GM15510 (cell line): ENCODE results near the gene KDM2A.
A peak's percentile ranks its signal among the peaks of the same experiment; 100 is the strongest.

Experiments used
- POLR2A ChIP-seq: IDR thresholded peaks from 3 replicates; pipeline ENCODE4 v1.6.1; 2011; ENCODE audit warnings: borderline replicate concordance; ENCODE audit not compliant: insufficient read length; ENCODE audit errors: extremely low read depth

The KDM2A gene

DNA sequence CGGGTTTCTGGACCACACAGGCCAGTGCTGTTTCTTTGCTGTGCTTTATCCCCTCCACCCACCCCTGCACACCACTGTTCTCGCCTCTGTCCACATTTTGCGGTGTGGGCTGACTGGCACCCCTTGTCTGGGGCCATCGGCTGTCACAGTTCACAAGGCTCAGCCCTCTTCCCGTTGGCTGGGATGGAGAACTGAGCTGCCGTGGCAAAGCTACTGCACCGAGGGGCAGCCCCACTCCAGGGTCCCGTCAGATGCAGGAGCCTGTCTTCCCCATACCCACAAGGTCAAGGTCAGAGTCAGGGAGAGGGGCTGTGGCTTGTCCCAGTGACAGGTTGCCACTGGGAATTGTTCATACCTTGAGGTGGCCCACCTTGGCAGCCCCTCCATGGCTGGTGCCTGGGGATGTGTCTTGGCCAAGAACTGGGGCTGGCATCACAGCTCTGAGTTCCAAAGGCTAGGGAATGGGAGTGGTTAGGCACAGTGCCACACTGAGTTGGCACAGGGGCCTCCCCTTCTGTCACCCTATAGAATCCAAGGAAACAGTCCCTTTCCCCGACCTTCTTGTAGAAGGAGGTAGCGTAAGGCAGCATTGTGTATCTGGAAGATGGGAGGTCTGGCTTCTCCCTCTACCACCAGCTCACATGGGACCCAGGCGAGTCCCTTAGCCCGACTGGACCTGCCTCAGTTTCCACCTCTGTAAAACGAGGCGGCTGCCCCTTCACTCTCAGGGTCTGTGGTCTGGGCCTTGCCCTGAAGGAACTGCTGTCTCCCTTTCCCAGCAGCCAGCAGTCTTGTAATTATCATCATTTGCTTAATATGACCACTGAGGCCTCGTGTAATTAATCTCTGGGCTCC is 150.6 kb downstream of the KDM2A start:
- no peak for TF ChIP-seq POLR2A

DNA sequence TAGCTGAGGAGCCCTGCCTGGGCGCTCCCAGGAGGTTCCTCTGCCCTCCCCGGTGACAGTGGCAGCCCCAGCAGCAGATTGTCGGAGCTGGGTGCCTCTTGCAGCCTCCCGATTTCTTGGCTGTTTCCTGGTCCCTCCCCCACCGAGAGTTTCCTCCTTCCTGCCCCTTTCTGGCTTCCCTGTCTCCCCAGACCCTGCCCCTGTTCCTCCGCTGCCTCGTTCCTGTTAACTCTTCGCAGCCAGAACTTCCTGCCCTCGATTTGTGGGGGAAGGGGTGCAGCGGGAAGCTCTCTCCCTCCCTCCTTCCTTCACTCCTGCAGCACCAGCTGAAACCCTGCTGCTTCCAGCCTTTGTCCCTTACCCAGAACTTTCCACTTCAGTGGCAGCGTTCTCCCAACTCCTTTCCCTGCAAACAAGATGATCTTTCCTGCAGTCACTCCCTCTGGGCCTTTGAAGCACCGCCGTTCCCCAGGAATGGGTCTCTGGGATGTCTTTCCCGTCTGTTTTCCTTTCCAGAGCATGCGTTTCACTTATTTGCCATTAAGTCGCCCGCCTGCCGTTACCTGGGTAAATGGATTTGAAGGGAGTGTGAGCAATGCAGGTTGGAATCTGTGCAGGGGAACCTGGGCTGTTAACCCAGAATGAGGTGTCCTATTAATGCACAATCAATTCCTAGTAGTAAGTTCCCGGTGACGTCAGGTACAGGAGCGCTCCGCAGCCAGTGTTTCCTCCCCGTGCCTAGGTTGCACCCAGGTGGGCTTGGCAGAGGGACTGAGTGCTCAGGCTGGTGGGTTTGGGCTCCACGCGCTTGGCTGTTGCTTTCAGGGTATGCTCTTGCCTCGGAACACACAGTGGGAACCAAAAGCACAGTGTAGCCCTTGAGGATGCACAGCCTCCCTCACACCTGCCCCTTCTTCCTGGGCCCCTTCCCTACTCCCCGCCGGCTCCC is 151.5 kb downstream of the KDM2A start:
- TF ChIP-seq POLR2A, result no peak

DNA sequence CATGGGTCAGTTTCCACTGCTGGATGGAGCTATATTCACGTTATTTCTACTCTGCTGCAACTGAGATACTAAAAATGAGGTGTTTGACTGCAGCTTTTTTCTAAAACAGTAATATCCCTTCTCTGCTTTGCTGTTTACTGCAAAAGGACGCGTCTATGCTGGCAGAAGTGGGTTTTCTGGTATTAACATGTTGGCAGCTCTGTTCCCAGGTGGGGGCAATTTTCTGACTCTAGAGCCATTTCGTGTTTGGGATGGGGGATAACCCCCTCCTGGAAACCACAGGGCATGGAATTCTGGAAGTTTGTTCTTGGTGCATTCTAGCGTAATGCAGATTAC is 152.1 kb downstream of the KDM2A start:
- no peak for TF ChIP-seq POLR2A

DNA sequence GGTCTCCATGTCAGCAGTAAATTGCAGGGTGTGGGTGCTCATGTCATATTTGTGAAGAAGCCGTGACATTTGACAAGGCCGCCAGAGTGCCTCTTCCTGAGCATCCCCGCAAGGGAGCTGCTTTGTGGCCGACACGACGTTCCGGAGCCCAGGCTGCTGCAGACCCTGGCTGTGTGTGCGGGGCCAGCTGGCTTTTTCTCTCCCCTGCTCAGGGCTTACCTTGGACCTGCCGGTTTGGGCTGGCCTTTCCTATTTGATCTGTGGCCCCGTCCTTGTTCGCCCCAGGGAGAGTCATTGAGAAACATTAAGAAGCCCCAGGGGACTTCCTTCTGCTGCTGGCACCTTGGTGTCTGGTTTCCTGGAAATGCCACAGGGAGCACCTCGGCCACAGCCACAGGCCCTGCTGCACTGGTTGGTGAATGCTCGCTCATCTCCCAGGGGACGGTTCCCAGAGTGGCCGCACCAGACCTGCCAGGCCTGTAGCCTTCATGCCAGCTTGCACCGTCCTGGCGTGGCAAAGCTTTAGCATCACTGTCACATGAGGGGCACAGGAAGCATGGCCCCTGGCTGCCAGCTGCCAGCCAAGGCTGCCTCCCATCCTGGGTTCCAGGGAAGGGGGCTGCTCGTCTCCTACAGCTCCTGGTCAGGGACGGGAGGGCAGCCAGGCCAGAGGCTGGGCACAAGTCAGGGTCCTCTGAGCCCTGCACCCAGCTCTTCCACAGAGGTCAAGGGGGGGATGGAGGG is 152.7 kb downstream of the KDM2A start:
- no peak for TF ChIP-seq POLR2A

DNA sequence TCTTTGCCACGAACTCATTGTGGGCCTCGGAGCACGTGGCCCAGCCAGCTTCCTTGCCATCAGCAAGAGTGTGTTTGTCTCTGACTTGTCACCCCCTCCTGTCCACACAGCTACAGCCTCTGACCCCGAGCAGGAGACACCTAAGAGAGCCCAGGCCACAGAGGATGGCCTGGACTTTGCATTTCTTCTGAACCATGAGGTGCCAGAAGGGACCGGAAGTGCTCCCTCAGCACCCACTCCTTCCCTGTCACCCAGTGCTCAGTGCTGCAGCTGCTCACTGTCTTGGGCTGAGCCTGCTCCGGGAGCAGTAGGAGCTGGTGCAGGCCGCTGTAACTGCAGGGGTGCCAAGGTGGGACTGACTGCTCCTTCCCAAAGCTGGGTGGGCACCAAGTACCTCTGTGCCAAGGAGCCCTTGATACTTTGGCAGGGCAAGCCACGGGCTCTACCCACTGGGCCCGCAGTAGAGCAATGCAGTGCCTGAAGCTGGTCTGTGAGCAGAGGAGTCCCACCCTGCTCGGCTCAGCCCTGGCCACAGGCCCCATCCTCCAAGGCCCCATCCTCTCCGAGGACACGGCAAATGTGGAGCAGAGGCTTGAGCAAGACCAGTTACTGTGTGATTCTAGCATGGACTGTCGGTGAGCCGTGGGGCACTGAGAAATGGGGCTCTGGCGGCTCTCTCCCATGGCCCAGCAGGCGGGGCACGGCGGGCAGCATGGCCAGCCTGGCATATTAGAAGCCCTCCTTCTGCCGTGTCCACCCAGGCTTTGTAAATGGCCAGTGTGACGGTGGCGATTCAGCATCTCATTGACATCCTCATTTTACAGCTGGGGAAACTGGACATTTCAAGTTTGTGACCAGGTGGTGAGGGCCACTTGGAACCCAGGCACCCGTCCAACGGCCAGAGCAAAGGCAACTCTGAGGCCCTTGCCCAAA is 153.5 kb downstream of the KDM2A start:
- TF ChIP-seq POLR2A, result peak; percentile 5

DNA sequence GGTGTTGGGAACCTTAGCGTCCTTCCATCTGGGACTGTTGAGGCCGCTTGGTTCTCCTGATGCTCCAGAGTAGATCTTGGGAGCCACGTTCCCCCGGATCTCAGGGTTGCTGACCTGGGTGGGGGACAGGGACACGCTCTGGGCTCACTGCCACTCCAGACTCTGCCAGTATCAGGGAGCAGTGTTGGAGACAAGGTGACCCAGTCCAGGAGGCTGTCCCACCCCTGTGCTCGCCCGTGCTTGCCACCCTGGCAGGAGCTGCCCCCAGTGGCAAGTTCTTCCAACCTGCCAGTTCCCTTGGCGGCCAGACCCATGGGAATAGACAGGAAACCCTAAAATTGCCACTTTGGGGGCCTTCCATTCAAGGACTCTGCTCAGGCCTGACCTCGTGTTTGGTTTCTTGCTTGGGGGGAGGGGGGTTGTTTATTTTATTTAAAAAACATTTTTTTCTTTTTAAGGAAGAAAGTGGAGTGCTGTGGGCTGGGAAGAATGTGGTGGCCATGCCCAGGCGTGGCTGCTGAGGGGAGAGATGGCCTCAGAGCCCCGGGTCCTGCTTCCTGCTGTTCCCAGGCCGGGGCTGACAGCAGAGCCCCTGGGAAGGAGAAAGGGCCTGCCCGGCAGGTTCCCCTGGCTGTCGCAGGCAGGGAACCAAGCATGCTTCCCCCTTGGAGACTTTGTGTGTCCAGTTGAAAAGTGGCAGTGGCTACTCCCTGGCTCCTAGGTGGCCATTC is 154.4 kb downstream of the KDM2A start:
- TF ChIP-seq POLR2A, result no peak

DNA sequence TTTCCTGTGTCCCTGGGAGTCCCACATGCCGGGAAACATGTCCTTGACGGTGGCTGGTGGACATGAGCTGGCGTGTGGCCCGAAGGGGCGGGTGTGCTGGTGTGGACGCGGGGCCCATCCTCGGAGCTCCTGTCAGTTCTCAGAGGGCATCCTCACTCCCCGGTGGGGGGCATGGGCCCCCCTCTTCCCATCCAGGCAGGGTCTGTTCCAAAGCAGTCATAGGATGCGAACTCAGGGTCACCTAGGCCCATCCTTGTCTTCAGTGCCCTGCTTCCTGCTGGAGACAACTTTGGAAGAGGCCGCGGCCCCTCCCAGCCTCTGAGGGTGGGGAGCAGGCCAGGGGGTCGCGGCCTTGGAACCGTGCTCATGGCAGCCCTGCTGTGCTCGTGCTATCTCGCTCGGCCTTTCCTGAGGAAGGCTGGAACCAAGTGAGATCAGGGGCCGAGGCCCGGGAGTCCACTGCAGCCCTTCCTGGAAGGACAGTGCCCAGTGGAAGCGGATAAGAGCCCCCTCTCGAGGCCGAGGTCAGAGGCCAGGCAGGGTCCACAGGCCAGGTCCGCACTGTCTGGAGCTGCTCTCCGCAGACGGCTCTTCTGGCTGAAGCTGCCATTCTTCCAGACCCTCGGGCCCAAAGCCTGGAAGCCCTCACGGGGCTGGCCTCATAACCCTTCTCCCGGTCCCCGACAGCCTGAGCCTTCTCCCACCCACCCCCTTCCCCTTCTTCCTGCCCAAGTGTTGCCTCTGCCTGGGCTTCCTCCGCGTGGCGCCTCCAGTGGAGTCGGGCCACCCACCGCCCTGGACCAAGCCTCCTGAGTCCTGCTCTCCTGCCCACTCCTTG is 155.9 kb downstream of the KDM2A start:
- no peak for TF ChIP-seq POLR2A

DNA sequence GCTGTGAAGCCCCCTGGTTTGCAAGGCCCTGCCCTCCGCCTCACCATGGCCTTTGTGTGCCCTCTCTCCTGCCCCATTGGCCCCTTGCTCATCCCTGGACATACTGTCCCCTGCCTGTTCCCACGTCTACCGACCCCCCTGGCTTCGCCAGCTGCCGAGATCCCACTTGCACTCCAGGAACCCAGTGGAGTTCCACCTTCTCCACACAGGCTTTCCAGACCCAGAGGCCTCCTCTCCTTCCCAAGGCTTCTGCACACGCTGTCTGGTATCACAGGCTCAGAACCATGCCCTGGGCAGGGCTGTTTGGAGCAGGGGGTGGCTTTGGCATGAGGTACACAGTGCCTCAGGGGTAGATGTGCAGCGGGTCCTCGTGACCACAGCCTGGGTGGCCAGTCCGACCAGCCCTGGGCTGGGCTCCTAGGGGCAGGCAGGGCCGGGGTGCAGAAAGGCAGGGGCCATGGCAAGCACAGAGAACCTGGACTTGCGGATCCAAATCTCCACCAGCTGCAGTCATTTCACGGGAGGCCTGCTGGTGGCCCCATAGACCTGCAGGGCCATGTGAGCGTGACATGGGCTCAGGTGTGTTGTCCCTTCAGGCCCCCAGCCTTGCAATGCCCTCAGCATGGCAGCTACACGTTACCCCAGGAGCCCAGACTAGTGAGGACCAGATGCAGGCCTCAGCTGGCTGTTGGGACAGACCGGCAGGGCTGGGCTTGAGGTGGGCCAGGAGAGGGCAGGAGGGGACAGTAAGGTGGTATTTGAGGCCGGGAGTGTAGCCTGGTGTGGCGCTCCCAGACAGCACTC is 156.7 kb downstream of the KDM2A start:
- TF ChIP-seq POLR2A, result no peak

DNA sequence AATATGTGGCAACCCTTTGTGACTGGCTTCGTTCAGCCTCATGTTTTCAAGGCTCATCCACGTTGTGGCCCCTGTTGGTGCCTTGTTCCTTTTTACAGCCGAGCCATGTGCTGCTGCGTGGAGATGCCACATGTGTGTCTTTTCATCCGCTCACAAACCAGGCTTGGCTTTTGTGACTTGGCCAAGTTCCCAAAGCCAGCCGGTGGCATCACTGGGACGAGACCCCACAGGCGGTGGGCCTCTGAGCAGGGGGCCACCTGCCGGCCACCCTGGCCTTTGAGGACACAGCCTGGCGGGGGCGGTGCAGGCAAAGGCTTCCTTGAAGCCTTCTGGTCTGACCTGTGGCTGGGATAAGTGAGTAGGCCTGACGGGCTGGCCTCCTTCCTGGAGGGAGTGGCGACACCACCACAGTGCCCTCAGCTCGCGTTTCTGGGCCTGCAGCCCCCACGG is 157.7 kb downstream of the KDM2A start:
- no peak for TF ChIP-seq POLR2A

DNA sequence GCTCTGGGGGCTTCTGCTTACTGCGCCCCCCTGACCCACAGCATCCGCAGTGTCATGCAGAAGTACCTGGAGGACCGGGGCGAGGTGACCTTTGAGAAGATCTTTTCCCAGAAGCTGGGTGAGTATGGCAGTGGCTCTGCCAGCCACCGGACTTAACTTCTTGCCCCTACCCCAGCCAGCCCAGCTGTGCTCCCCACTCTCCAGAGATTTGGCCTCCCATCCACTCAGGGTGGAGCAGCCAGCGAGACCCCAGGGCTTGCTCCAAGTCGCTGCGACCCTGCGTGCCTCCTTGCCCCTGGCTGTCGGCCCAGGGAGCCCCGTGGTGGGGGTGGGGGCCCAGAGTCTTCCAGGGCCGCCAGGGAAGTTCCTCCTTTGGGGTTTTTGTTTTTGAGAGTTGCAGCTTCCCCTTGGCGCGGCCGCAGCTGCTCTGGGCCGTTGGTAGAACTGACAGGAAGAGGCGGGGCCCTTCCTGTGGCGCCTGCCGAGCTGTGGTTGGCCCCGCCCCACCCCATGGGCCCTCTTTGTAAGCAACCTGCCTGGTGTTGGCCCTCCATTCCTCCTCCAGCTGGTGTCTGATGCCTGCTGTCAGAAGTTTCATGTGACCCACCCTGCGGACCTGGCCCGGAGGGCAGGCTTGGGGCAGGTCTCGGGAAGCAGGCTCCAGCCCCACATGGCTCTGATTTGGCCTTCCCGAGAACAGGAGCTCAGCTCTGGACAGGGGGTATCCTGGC is 158.3 kb downstream of the KDM2A start:
- TF ChIP-seq POLR2A, result peak; percentile 52

DNA sequence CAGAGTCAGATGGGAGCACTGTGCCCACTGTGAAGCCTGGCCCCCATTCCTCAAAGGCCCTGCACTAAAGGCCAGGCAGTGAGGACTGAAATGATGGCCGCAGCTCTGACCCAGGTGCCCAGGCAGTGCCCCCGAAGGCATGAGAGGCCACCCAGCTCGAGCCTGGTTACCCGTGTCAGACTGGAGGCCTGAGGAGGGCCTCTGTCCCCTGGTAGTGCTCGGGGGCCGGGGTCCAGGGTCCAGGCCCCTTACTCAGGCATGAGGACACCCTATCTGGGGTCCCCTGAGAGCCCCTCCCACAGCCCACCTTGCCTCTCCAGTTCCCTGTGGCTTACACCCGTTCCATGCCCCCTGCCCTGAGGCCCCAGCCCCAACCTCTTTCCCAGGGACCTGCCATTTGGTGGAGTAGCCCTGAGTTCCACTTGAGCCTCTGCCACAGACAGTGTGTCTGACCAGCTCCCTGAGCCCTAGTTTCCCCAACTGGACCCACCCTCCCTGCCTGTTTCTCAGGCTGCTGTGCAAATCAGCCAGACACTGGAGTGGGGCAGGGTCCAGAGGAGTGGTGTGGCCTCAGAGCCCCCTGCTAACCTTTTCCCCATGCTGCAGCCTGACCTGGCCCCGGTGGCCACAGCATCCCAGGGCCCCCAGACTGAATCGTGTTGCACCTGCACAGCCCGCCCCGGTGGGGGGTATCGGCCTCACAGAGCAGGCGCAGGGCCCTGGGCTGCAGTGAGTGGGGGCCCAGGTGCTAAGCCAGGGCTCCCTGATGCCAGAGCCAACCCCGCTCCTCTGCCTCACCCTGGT is 159.3 kb downstream of the KDM2A start:
- TF ChIP-seq POLR2A, result no peak
